Erythroblast (primary cell): ENCODE results near the gene ZDHHC6.

Source experiments
- GATA1 ChIP-seq: IDR thresholded peaks from 2 replicates; pipeline ENCODE4 v1.6.1; 2011; ENCODE audit warnings: low read depth, mild to moderate bottlenecking, control low read depth, low read length, moderate library complexity
- POLR2A ChIP-seq: IDR thresholded peaks from 2 replicates; pipeline ENCODE4 v1.6.1; 2011; ENCODE audit warnings: mild to moderate bottlenecking, low read length

DNA sequence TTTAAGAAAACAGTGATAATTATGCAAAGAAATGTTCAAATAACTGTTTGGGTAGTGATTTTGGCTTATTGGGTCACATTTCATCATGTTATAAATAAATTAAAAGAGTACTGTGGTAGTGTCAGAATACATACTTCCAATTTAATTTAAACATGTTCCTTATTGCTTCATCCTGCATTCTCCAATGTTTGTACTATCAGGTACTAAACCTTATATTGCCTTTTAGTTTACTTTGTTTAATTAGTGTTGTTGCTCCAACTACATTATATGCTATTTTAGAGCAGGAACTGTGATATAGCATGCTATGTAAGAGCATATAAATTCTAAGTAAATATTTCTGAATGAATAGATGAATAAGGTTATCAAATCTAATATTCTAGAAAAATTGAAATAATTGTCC lies 41.2 kb upstream of the ZDHHC6 start:
- no peak for TF ChIP-seq POLR2A
- TF ChIP-seq GATA1: no peak
